OCI-LY3 (cell line): ENCODE data around the gene CMTR1.

ENCODE experiments used
- CTCF ChIP-seq: fragments of 200-600, 300-600 bp; sonication (generic); IDR thresholded peaks from 2 replicates; pipeline ENCODE4 v1.5.1; 2014; ENCODE audit warnings: antibody characterized with exemption, low read length, low read depth
- EZH2phosphoT487 ChIP-seq: fragments of 200-600 bp; shearing (Covaris generic); IDR thresholded peaks from 2 replicates; pipeline ENCODE4 v1.6.1; 2018; ENCODE audit warnings: antibody characterized with exemption, mixed run types, low read depth

- TF ChIP-seq CTCF = no peak
- no peak for TF ChIP-seq EZH2phosphoT487
Observed at GRCh38 chr6:37485291-37485702, 52.3 kb downstream of the CMTR1 start.
